CD4-positive, alpha-beta memory T cell (primary cell): ENCODE measurements around the gene ELMO1. TPM values are rescaled to one million over a fixed set of nuclear protein-coding genes. Genes with fewer than 3 reads are reported as not detected.

Source experiments
- CTCF ChIA-PET: fragments of 350-600 bp; sonication (Branson Sonifier 250); formaldehyde crosslinking; loops from one replicate; lab custom pipeline; 2021; ENCODE audit warnings: inconsistent platforms; ENCODE audit not compliant: partially characterized antibody; lab: Charles Lee
- POLR2A ChIA-PET: fragments of 350-600 bp; sonication (Branson Sonifier 250); formaldehyde crosslinking; loops from one replicate; lab custom pipeline; 2021; ENCODE audit not compliant: partially characterized antibody; lab: Charles Lee
- DNase-seq, 5 donors: peaks; one replicate each; pipeline versions ENCODE4 v3.0.0 to v3.0.0-alpha.2; 2020 to 2022; ENCODE audit warnings: mixed read lengths in 1 of 5
- H3K27ac ChIP-seq: one replicate; pipeline ENCODE4 v1.7.0; 2013; ENCODE audit warnings: low read depth, low read length
- H3K27me3 ChIP-seq: 2 replicates; pipeline ENCODE4 v1.7.0; 2013; ENCODE audit warnings: mild to moderate bottlenecking, low read length, moderate library complexity; ENCODE audit not compliant: insufficient read depth
- H3K36me3 ChIP-seq: 2 replicates; pipeline ENCODE4 v1.7.0; 2013; ENCODE audit warnings: mild to moderate bottlenecking, low read length, moderate library complexity; ENCODE audit not compliant: insufficient read depth
- H3K4me1 ChIP-seq: 2 replicates; pipeline ENCODE4 v1.7.0; 2013; ENCODE audit warnings: mild to moderate bottlenecking, low read length, moderate library complexity; ENCODE audit not compliant: insufficient read depth
- H3K4me3 ChIP-seq, 2 donors: one replicate each; pipeline ENCODE4 v1.7.0; 2013; ENCODE audit warnings: low read length in 2 of 2, mild to moderate bottlenecking in 1 of 2
- H3K9me3 ChIP-seq, 2 donors: one replicate each; pipeline ENCODE4 v1.7.0; 2013; ENCODE audit warnings: low read length in 2 of 2, control low read depth in 1 of 2; ENCODE audit not compliant: control insufficient read depth in 1 of 2
- H3K27ac Mint-ChIP-seq, 7 donors: one replicate each; pipeline ENCODE4 v1.8.0; 2020 to 2021; ENCODE audit warnings: mixed read lengths in 7 of 7, mild to moderate bottlenecking in 6 of 7, inconsistent platforms in 3 of 7, moderate library complexity in 3 of 7
- H3K27me3 Mint-ChIP-seq, 2 donors: one replicate each; pipeline ENCODE4 v1.8.0; 2020 to 2021; ENCODE audit warnings: mixed read lengths in 2 of 2
- H3K36me3 Mint-ChIP-seq, 2 donors: one replicate each; pipeline ENCODE4 v1.8.0; 2020 to 2021; ENCODE audit warnings: mixed read lengths in 2 of 2, inconsistent platforms in 1 of 2, mild to moderate bottlenecking in 1 of 2
- H3K4me1 Mint-ChIP-seq, 4 donors: one replicate each; pipeline ENCODE4 v1.8.0; 2020 to 2021; ENCODE audit warnings: mixed read lengths in 4 of 4, mild to moderate bottlenecking in 1 of 4
- H3K4me3 Mint-ChIP-seq, 8 donors: one replicate each; pipeline ENCODE4 v1.8.0; 2020 to 2021; ENCODE audit warnings: mixed read lengths in 8 of 8, mild to moderate bottlenecking in 7 of 8, moderate library complexity in 6 of 8, inconsistent platforms in 3 of 8
- H3K9me3 Mint-ChIP-seq, 8 donors: one replicate each; pipeline ENCODE4 v1.8.0; 2020 to 2021; ENCODE audit warnings: mixed read lengths in 8 of 8, mild to moderate bottlenecking in 5 of 8, inconsistent platforms in 3 of 8, moderate library complexity in 1 of 8
- intact Hi-C: fragments of 100-400 bp; cut with micrococcal nuclease; formaldehyde crosslinking; loops from one replicate; pipeline ENCODE4 v1.15.1; 2023
- polyA plus RNA-seq, 2 donors: library from polyadenylated mRNA; unstranded; fragments of 300-500 nt; fragmentation: Illumina TruSeq; gene quantifications; one replicate each; pipeline ENCODE4 v1.2.3, GENCODE V29; 2021
- total RNA-seq, 2 experiments: library from RNA; stranded (reverse); gene quantifications; one replicate each; pipeline ENCODE4 v1.2.3, GENCODE V29; 2021

ELMO1 gene
- total and polyA plus RNA-seq, 4 experiments from 2014 or later: 45.1 to 131 (median 111) TPM

DNA sequence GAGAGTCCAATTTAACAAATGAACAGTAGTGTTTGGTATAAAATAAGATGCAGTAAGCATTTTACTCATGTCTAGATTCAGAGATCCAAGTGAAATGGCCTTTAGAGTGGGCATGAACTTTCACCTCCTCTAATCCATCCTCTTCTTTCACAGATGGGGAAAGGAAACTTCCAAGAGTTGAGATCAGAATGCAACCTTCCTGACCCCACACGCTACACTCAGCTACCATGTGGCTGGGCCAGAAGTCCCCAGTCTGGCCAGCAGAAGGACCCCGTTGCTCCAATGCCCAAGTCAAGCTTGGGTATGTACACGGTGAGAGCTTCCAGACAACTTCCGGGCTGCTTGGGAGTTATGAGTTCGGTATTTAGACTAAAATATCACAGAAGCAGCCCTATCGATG lies 228.0 kb downstream of the ELMO1 start:
- ChIA-PET CTCF (interaction anchor here (1.4 kb wide), 1 partner anchor 20 kb away, joined by 8 read pairs; no protein-coding TSS in a partner anchor), POLR2A (no interaction called here)
- intact Hi-C loops: no loop called here
- H3K4me1 ChIP-seq: no peaks in the 10 kb centered on the region
- H3K9me3 ChIP-seq: no peaks in the 10 kb centered on the region
- H3K4me1 Mint-ChIP-seq: peaks cover 6 to 12% (median 8%) of the 10 kb centered on the region in 4 donors
- no peaks in the 10 kb centered on the region for H3K27me3 ChIP-seq
- no peak for DNase-seq
- H3K27ac Mint-ChIP-seq: no peak overlapping the region
- H3K36me3 Mint-ChIP-seq: peaks cover 31 to 74% of the 10 kb centered on the region in 2 donors
- no peaks in the 10 kb centered on the region for H3K9me3 Mint-ChIP-seq
- no peaks in the 10 kb centered on the region for H3K27me3 Mint-ChIP-seq
- no peak overlapping the region for H3K27ac ChIP-seq
- H3K36me3 ChIP-seq: peaks cover 25% of the 10 kb centered on the region
- H3K4me3 ChIP-seq: no peak overlapping the region
- no peak overlapping the region for H3K4me3 Mint-ChIP-seq

GRCh38 chr7:37218956-37219355 lies 229.7 kb downstream of the ELMO1 start:
- Mint-ChIP-seq H3K4me1 (peaks cover 6 to 13% (median 10%) of the 10 kb centered on the region in 4 donors), H3K27me3 (no peaks in the 10 kb centered on the region), H3K27ac (peak overlapping the region in 4 of 7 donors; percentile 23 to 77 (median 44)), H3K4me3 (no peak overlapping the region), H3K36me3 (peaks cover 26 to 74% of the 10 kb centered on the region in 2 donors), H3K9me3 (no peaks in the 10 kb centered on the region)
- Histone ChIP-seq H3K27ac (no peak overlapping the region), H3K4me1 (no peaks in the 10 kb centered on the region), H3K4me3 (no peak overlapping the region), H3K36me3 (peaks cover 20% of the 10 kb centered on the region), H3K9me3 (no peaks in the 10 kb centered on the region), H3K27me3 (no peaks in the 10 kb centered on the region)
- ChIA-PET CTCF (no interaction called here), POLR2A (interaction anchor here (0.6 kb wide), 1 partner anchor 29 kb away, joined by 3 read pairs; no protein-coding TSS in a partner anchor)
- intact Hi-C loops: no loop called here
- DNase-seq: no peak

GRCh38 chr7:37216923-37217322 lies 231.7 kb downstream of the ELMO1 start:
- Histone ChIP-seq H3K4me1 (no peaks in the 10 kb centered on the region), H3K4me3 (no peak overlapping the region), H3K36me3 (peaks cover 24% of the 10 kb centered on the region), H3K27me3 (no peaks in the 10 kb centered on the region), H3K9me3 (no peaks in the 10 kb centered on the region), H3K27ac (no peak overlapping the region)
- peak overlapping the region in 4 of 7 donors; percentile 29 to 71 (median 55) for H3K27ac Mint-ChIP-seq
- H3K27me3 Mint-ChIP-seq: no peaks in the 10 kb centered on the region
- POLR2A ChIA-PET: no interaction called here
- H3K4me1 Mint-ChIP-seq: peaks cover 6 to 13% (median 10%) of the 10 kb centered on the region in 4 donors
- intact Hi-C loops: no loop called here
- H3K36me3 Mint-ChIP-seq: peaks cover 30 to 82% of the 10 kb centered on the region in 2 donors
- CTCF ChIA-PET: interaction anchor here (1.4 to 1.7 kb wide), 2 partner anchors 15 to 17 kb away, joined by 3 to 7 read pairs; no protein-coding TSS in a partner anchor
- H3K9me3 Mint-ChIP-seq: no peaks in the 10 kb centered on the region
- no peak overlapping the region for H3K4me3 Mint-ChIP-seq
- DNase-seq: no peak

GRCh38 chr7:37216156-37216852 lies 232.4 kb downstream of the ELMO1 start:
- H3K9me3 Mint-ChIP-seq: no peaks in the 10 kb centered on the region
- H3K27me3 ChIP-seq: no peaks in the 10 kb centered on the region
- no peak overlapping the region for H3K4me3 ChIP-seq
- POLR2A ChIA-PET: no interaction called here
- H3K36me3 Mint-ChIP-seq: peaks cover 32 to 83% of the 10 kb centered on the region in 2 donors
- no peaks in the 10 kb centered on the region for H3K27me3 Mint-ChIP-seq
- peaks cover 28% of the 10 kb centered on the region for H3K36me3 ChIP-seq
- CTCF ChIA-PET: interaction anchor here (1.0 to 1.7 kb wide), 4 partner anchors 14 to 137 kb away, joined by 3 to 7 read pairs (median 4); no protein-coding TSS in a partner anchor
- no peak overlapping the region for H3K27ac ChIP-seq
- intact Hi-C loops: no loop called here
- H3K9me3 ChIP-seq: no peaks in the 10 kb centered on the region
- H3K4me1 ChIP-seq: no peaks in the 10 kb centered on the region
- H3K4me3 Mint-ChIP-seq: no peak overlapping the region
- peaks cover 6 to 13% (median 10%) of the 10 kb centered on the region in 4 donors for H3K4me1 Mint-ChIP-seq
- H3K27ac Mint-ChIP-seq: peak overlapping the region in 5 of 7 donors; percentile 15 to 85 (median 44)
- DNase-seq: no peak

GRCh38 chr7:37215290-37215923 lies 233.3 kb downstream of the ELMO1 start:
- peaks cover 23% of the 10 kb centered on the region for H3K36me3 ChIP-seq
- H3K4me1 Mint-ChIP-seq: peaks cover 6 to 13% (median 10%) of the 10 kb centered on the region in 4 donors
- no peaks in the 10 kb centered on the region for H3K9me3 ChIP-seq
- H3K36me3 Mint-ChIP-seq: peaks cover 39 to 83% of the 10 kb centered on the region in 2 donors
- CTCF ChIA-PET: interaction anchor here (0.9 to 1.7 kb wide), 5 partner anchors 13 to 138 kb away, joined by 3 to 7 read pairs (median 3); no protein-coding TSS in a partner anchor
- no peaks in the 10 kb centered on the region for H3K27me3 Mint-ChIP-seq
- H3K27me3 ChIP-seq: no peaks in the 10 kb centered on the region
- H3K4me1 ChIP-seq: no peaks in the 10 kb centered on the region
- H3K9me3 Mint-ChIP-seq: no peaks in the 10 kb centered on the region
- no peak overlapping the region for H3K27ac ChIP-seq
- no peak overlapping the region for H3K4me3 Mint-ChIP-seq
- POLR2A ChIA-PET: interaction anchor here (1.1 kb wide), 1 partner anchor 233 kb away, joined by 5 read pairs; no protein-coding TSS in a partner anchor
- peak overlapping the region; percentile 24 to 85 (median 72) for H3K27ac Mint-ChIP-seq
- H3K4me3 ChIP-seq: no peak overlapping the region
- intact Hi-C loops: no loop called here
- no peak for DNase-seq

- peaks cover 7 to 13% (median 11%) of the 10 kb centered on the region in 4 donors for H3K4me1 Mint-ChIP-seq
- Histone ChIP-seq H3K4me3 (no peak overlapping the region), H3K27me3 (no peaks in the 10 kb centered on the region), H3K9me3 (no peaks in the 10 kb centered on the region), H3K27ac (no peak overlapping the region), H3K36me3 (peaks cover 23% of the 10 kb centered on the region), H3K4me1 (no peaks in the 10 kb centered on the region)
- intact Hi-C loops: no loop called here
- DNase-seq: no peak
- H3K27me3 Mint-ChIP-seq: no peaks in the 10 kb centered on the region
- peak overlapping the region in 4 of 7 donors; percentile 9 to 37 (median 18) for H3K27ac Mint-ChIP-seq
- no peak overlapping the region for H3K4me3 Mint-ChIP-seq
- CTCF ChIA-PET: interaction anchor here (1.4 to 3.5 kb wide), 2 partner anchors 12 to 141 kb away, joined by 3 to 15 read pairs; no protein-coding TSS in a partner anchor
- POLR2A ChIA-PET: no interaction called here
- H3K9me3 Mint-ChIP-seq: no peaks in the 10 kb centered on the region
- peaks cover 59 to 88% of the 10 kb centered on the region in 2 donors for H3K36me3 Mint-ChIP-seq
These were observed 236.1 kb downstream of the ELMO1 start for GRCh38 chr7:37212556-37212955.

- Mint-ChIP-seq H3K27ac (peak overlapping the region in 2 of 7 donors; percentile 14 to 83), H3K9me3 (no peaks in the 10 kb centered on the region), H3K4me1 (peaks cover 6 to 12% (median 8%) of the 10 kb centered on the region in 4 donors), H3K4me3 (no peak overlapping the region), H3K27me3 (no peaks in the 10 kb centered on the region), H3K36me3 (peaks cover 60 to 84% of the 10 kb centered on the region in 2 donors)
- ChIA-PET CTCF (interaction anchor here (1.3 to 5.3 kb wide), 4 partner anchors 11 to 141 kb away, joined by 3 to 26 read pairs (median 9); no protein-coding TSS in a partner anchor), POLR2A (no interaction called here)
- DNase-seq: no peak
- peaks cover 21% of the 10 kb centered on the region for H3K36me3 ChIP-seq
- no peak overlapping the region for H3K27ac ChIP-seq
- no peak overlapping the region for H3K4me3 ChIP-seq
- H3K9me3 ChIP-seq: no peaks in the 10 kb centered on the region
- intact Hi-C loops: no loop called here
- no peaks in the 10 kb centered on the region for H3K27me3 ChIP-seq
- H3K4me1 ChIP-seq: no peaks in the 10 kb centered on the region
These were observed 236.6 kb downstream of the ELMO1 start for GRCh38 chr7:37212051-37212450.
